HCT116 (cell line): ENCODE data around the gene NOXO1.

Source experiments
- CEBPB ChIP-seq: IDR thresholded peaks from 2 replicates; pipeline ENCODE4 v1.6.1; 2012; ENCODE audit warnings: low read depth
- CTCF ChIP-seq, 3 experiments: fragments of 200-600 bp in 1 of 3; sonication (generic) in 1 of 3; IDR thresholded peaks in 2 of 3; conservative IDR thresholded peaks in 1 of 3; 2 replicates each; pipeline ENCODE4 v1.5.1; 2012 to 2017; ENCODE audit warnings: low read depth in 2 of 3, low read length in 2 of 3, antibody characterized with exemption in 1 of 3, borderline replicate concordance in 1 of 3, control low read depth in 1 of 3, mild to moderate bottlenecking in 1 of 3, mixed read lengths in 1 of 3, mixed run types in 1 of 3, moderate library complexity in 1 of 3; ENCODE audit not compliant: insufficient read depth in 1 of 3
- RAD21 ChIP-seq: IDR thresholded peaks from 2 replicates; pipeline ENCODE4 v1.6.1; 2012; ENCODE audit warnings: low read depth, mild to moderate bottlenecking

- TF ChIP-seq CTCF (IDR thresholded peaks at IDR 0.05 in 2 of 3, conservative IDR thresholded peaks at IDR 0.05 in 1 of 3; ENCODE audit: borderline replicate concordance in 1 of 3, insufficient read depth in 1 of 3, low read depth in 2 of 3, low read length in 2 of 3) (no peak), RAD21 (no peak), CEBPB (no peak)
These were observed 33.9 kb downstream of the NOXO1 start for GRCh38 chr16:1947369-1947670.
